ENCODE results near the gene PRXL2B.
"Not testable (repeated sequence)": the region's sequence is repeated elsewhere in the genome, so short reads cannot be mapped to it uniquely, and the experiment has no call there.

The PRXL2B gene

DNA sequence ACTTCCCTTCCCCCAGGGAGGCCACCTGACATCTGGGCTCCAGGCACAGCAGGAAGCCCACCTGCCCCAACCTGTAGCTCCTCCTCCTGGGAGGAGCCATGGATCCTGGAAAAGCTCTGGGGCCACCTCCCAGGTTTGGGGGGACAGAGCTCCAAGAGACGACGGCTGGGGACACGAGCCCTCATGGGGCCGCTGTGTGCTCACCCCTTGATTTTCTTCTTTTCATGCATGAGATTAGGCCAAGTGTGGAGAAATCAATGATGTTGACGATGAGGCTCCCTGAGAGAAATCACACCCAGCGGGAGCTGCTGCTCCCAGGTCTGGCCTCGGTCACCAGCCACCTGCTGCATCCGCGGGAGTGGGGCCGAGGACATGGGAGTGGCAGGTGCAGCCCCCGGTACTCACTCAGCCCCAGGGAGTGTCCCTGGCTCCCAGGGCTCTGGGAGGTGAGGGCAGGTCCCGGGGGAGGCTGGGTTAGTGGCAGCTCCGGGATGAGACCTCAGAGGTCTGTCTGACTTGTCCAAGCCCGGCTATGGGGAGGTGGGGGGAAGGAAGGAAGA is 21.7 kb upstream of the PRXL2B start:
- no peak for DNase-seq

DNA sequence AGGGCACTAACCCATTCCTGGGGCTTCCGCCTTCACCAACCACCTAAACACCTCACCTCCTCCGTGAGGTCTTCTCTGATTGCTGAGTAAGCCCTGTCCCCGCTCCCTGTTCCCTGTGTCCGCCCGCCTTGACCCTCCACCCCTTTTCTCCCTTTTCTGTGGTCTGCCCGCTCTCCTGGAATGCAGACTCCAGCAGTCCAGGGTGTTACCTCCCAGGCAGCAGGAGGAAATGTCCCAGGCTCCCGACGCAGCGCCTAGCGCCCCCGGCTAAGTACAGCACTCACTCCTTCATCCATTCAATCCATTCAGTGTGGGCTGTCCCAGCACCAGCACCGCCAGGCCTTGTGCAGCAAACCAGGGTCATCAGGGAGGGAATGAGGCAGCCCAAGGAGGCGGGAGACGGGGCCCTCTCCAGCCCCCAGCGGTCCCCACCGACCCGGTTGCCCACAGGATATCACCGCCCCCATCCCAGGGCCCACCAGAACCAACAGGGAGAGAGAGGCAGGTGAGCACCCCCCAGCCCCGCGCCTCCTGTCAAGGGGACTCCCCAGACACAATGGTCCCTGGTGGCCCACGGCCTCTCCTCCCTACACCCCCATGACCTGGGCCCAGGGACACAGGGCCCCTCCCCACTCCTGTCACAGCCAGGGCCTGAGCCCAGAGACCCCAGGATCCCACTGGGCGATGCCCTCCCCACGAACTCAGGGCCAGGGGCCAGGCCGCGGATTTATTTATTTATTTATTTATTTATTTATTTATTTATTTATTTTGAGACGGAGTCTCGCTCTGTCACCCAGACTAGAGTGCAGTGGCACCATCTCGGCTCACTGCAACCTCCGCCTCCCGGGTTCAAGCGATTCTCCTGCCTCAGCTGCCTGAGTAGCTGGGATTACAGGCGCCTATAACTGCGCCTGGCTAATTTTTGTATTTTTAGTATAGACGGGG is 20.2 kb upstream of the PRXL2B start:
- no peak for DNase-seq

DNA sequence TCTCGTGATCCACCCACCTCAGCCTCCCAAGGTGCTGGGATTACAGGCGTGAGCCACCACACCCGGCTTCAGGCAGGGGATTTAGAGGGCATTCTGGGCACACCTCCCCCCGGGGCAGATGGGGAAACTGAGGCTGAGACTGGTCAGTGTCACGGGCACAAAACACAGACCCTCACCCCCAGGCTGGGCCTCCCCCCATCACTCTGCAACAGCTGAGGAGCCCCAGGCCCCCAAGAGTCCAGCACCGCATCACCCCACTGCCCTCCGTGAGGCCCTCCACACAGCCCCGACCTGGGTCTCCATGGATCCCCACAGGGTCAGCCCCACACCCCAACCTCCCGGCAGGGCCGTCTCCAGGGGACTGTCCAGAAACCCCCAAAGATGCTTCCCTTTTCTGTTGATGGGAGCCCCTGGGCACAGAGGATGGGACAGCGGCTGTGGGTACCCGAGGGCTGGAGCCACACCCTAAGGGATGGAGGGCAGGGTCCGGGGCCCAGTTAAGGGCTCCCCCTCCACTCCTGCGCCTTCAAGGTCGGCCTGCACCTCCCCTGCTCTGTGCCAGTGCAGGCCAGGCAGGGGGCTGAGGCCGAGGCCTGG is 19.4 kb upstream of the PRXL2B start:
- no peak for DNase-seq

DNA sequence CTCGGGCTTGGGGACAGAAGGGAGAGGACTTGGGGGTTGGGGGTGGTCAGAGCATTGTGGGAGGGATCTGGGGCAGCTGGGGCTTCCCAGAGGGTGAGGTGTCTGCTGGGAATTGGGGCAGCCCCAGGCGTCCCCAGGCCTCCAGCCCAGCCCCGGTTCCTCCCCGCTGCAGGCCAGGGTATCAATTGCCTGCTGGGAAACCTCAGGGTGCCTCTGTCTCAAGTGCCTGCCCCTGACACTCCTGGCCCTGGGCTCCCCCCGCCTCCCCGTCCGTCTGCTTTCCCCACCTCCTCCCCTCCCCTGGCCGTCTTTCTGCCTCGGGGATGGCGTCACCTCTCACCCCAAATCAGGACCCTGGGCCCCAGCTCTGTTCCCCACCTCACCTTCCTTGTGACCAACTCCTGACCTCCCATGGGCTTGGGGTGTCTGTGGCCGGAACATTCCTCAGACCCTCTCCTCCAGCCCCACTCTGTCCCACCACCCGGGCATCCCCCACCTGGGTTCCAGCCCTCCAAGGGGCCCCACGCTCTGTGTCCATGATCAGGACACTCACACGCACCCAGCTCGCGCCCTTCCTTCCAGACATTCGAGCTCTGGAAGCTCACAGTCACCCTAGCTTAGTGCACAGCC is 18.3 kb upstream of the PRXL2B start:
- not testable (repeated sequence) for DNase-seq

DNA sequence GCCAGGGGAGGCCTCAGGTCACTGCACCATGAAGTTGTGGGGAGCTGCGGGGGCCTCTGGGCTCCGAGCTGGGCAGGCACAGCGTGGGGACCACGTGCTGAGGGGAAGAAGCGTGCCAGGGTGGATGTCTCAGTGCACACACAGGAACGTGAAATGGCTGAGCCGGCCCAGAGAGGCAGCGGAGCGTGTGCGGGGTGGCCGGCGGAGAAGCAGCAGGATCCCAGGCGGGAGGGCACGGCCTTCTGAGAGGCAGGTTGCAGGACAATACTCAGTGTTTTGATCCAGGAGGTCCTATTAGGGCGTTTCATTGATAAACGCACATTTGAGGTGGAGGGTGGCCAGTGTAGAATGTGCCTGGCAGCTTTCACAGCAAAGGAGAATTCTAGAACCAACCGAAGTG is 17.5 kb upstream of the PRXL2B start:
- no peak for DNase-seq

DNA sequence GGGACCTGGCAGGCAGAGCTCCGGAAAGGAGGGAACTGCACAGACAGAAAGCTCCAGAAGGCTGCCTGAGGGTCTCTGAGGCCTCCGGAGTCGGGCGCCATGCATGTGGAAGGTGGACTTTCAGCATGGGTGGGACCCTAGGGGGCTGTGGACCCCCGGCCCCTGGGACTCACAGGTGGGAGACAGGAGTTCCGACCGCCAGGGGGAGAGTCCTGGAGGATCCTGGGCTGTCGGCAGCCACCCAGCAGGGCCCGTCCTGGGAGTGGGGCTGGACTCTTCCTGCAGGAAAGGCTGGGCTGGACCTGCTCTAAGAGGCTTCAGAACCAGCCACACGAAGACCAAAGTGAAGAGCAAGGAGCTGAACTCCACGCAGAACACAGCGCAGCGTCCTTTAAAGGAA is 16.9 kb upstream of the PRXL2B start:
- DNase-seq = not testable (repeated sequence)

DNA sequence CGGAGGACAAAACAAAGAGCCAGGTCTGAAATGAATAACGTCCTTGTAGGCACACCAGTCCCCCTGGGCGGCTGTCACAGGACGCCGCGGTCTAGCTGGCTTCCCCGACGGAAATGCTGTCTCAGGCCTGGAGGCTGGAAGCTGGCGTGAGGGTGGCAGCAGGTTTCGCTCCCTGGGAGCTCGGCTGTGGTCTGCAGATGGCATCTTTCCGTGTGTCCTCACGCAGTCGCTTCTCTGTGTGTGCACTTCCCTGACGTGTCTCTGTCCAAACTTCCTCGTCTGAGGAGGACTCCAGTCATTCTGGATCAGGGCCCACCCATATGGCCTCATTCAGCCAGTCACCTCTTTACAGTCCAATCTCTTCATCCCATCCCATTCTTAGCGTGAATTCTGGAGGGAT is 16.2 kb upstream of the PRXL2B start:
- DNase-seq = peak in 1 of 3 donors; percentile 32

DNA sequence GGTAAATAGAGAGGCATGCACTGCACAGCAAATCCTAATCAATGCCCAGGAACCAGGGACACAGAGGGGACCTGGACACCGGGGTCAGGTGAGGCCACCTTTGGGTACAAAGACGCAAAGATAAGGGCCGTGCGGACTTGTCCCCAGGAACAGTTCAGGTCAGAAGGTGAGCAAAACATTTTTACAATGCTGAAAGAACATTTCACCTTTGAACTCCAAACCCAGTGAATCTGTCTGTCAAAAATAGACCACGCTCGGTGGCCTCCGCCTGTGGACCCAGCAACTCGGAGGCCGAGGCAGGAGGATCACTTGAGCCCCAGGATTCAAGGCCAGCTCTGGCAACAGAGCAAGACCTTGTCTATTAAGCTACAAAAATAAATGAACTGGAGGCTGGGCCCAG is 15.2 kb upstream of the PRXL2B start:
- DNase-seq = no peak

DNA sequence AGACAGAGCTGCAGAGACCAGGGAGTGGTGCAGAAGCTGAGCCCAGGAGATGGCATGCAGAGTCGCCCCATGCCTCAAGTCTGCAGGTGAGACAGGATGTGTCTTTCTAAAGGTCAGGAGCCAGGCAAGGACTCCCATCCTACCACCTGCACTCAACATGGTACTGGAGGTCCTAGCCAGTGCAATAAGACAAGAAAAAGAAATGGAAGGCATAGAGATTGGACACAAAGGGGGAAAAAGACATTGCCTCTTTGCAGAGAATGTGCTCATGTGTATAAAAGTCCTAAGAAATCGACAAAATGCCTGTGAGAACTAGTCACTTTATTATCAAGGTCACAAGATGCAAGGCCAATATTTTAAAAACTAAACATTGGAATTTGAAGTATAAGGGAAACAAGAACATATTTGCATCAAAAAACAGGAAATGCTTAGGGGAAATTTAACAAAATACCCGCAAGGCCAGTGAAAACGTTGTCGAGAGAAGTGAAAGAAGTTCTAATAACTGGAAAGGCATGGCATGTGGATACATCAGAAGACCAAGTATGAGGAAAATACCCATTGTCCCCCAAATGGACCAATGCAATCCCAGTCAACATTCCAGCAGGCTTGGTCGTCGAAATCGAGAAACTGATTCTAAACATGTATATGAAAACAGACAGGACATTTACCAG is 13.2 kb upstream of the PRXL2B start:
- peak; percentile 63 to 80 (median 78) for DNase-seq

DNA sequence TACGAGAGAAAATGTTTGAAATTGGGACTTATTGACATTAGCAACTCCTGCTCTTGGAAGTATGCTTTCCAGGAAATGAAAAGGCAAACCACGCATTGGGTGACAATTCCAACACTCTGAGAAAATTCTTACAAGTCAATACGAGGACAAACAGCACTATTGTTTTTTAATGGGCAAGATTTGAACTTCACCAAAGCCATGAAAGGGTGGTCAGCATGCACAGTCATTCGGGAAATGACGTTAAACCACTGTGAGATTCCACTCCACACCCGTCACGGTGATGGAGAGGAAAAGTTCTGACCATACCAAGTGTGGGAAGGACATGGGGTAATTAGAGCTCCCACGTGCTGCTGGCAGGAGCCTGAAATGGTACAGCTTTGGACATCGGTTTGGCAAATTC is 12.2 kb upstream of the PRXL2B start:
- DNase-seq = peak in 1 of 3 donors; percentile 29

DNA sequence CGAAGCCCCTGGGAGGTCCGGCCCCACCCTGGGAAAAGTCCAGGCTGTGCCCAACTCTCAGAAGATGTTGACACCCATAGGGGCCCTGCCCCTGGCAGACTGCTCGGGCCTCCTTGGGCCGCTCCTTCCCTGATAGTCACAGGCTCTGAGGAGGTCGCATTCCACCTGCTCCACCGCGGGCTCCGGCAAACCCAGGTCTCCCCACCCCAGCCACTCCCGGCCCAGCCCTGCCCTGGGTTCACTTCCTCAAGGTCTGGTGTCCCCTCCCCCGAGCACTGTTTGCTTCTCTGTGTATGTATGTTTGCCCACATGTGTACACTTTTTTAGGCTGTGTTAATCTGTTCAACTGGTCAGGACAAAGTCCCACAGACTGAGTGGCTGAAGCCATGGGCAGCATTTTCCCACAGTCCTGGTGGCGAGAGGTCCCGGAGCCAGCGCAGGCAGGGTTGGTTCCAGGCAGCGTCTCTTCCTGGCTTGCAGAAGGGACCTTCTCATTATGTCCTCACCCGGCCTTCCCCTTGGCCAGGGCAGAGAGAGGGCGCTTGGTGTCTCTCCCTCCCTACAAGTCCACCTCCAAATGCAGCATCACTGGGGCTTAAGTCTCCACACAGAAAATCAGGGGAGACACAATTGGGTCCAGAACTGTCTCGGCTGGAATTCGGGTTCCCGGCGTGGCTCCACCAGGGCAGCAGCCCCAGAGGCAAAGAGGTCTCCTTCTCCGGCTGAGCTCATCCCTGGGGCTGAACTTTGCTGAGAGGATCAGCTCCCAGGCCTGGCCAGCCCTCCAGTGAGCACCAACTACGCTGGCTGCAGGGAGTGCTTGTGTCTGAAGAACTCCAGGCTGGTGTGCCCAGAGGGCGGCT is 10.5 kb upstream of the PRXL2B start:
- peak in 2 of 3 donors; percentile 44 to 64 for DNase-seq

DNA sequence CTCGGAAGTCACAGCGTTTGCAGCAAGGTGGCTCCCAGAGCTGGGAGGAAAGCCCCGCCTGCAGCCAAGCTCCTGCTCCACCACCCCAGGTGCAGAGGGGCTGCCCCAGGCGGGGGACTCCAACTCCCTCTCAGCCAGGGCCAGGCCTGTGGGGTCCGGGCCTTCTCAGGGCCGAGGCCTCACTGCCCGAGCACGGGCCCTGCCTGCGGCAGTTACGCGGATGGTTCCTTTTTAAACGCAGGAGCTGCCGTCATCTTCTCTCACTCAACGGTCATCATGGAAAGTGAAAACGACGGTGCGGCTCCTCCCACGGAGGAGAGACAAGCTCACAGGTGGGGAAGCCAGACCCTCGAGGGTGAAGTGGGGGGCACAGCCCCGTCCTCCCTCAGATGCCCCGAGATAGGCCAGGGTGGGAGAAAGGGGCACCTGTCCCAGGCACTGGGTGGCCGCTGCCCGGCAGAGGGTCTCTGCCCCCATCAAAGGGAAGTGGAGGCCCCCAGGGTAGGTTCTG is 9.0 kb upstream of the PRXL2B start:
- DNase-seq = peak; percentile 42 to 61 (median 59)

DNA sequence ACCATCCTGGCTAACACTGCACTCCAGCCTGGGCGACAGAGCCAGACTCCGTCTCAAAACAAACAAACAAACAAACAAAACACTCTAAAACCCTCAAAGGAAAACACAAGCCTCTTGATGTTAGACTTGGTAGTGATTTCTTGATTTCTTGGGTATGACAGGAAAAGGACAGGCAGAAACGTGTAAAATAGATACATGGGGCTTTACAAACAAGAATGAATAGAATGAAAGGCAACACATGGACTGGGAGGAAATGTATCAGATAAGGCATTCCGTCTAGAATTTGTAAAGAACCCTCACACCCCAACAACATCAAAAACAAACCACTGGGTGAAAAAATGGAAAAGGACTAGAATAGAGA is 7.8 kb upstream of the PRXL2B start:
- DNase-seq = no peak

DNA sequence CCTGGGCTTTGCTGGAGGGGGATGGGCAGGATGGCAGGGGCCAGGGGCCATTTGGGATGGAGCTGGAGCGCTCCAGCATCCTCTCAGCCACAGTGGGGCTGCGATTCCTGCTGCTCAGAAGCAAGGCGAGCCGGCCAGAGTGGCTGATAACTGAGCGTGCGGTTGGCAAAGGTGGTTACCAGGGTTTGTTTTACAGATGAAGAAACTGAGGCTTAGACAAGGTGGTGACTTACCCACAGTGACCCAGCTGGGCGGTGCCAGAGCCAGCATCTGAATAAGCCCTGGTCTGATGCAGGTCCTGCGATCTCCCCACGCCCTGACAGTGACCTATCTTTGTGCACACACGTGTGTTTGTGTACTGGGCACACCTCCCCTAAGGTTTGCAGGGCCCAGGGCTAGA is 5.9 kb upstream of the PRXL2B start:
- DNase-seq = no peak

DNA sequence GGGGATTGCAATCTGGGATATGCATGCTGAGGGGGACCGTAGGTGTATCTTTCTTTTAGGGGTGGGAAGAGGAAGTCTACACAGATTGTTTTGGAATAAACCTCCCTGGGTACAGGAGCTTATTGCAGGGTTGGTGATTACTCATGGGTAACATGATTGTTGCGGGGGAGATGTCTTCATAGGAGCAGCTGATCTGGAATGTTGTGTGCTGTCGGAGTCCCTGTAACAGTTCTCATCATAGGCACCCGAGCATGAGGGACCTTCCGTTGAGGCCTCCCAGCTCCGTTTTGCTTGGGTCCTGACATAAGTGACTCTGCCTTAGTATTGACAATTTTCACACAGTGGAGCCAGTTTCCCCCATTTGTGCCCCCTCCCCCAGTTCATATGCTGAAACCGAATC is 4.2 kb upstream of the PRXL2B start:
- DNase-seq = peak; percentile 76 to 85 (median 83)

DNA sequence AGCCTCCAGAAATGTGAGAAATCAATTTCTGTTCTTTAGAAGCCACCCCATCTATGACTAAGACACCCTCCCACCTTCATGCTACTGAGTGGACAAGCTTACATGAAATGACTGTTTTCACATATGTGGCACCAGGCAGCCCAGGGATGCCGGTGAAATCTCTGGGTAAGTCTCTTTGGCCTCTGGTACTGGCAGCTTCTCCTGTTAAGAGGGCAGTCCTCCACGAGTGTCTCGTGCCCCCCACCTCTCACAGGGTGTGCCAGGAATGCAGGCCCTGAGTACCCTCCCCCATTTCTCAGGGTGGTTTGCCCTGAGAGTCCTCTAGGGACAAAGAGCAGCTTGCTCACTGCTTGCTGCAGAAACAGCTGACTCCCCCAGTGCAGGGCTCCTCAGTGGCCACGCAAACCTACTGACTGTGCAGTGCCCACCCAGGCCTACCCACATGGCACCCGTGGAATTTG is 3.2 kb upstream of the PRXL2B start:
- peak; percentile 42 to 61 (median 49) for DNase-seq

DNA sequence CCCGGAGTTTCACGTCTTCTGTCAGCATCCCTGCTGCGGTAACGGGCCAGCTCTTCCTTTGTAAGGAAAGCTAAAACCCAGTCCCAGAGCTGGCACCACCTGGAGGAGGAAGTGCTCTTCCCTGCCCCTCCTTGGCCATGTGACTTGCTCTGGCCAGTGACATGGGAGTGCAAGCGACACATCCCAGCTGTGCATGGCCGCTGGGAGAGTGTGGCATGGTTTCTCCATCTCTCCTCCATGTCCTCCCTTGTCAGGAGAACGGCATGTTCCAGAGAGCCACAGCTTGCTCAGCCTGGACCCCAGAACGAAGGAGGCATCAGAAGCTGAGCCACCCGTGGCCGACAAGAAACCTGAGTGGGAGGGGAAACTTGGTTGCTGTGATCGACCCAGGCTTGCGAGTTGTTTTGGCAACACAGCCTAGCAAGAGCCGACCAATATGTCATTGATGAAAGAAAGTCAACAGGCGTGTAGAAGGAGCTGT is 2.7 kb upstream of the PRXL2B start:
- DNase-seq = no peak

DNA sequence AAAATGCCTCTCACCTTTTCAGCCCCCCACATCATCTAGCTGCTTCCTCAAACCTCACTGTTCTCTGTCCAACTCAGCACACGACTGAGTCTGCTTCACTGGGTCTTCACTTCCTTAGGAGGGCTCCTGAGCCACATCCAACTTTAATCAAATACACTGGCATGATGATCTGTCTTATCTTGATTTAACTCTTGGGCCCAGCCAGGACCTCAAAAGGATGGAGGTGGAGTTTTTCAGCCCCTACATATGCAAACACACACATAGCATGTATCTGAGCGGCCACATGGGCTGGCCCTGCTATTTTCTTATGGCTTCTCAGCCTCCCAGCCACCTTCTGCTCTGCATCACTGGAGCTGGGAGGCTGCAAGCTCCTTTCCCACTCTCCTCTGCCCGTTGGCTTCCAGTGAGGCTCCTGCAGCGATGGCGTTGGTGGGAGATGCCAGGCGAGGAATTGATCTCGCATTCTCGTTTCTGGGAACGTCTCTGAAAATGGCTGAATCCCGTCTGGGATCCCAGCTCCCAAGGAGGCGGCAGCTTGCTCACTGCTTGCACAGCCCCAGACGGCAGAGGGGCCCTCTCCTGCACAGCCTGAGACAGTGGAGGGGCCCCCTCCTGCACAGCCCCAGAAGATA is 1.8 kb upstream of the PRXL2B start:
- DNase-seq = no peak

DNA sequence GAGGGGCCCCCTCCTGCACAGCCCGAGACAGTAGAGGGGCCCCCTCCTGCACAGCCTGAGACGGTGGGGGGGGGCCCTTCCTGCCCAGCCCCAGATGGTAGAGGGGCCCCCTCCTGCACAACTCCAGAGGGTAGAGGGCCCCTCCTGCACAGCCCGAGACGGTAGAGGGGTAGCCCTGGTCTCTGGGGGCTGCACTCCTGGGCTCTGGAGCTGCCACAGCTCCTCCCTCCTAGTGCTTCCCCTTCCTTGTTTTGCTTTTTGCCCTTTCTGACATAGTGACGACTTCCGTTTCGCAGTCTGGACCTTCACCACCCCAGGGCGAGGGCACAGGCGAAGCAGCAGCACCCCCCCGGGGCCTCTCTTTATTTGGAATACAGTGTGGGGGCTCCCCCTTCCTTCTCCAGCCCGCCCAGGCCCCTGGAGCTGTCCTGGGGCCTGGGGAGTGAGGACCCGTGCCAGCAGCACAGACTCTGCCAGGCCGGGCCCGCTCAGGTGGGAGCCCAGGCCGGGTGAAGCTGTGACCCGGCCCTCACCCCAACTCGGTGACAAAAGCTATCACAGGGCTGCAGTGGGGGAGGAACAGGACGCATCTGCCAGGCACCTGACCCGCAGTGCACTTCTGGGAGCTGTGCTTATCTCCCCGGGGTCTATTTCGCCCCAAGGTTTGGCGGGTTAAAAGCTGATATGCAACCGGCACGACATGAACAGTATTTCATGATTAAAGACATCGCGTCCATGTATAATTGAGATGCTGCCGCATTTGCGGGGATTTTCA is 1.1 kb upstream of the PRXL2B start:
- DNase-seq = peak; percentile 85 to 90 (median 87)

Measured in suppressor macrophage treated with lipopolysaccharide for 1 hour (primary cell).